Upper lobe of right lung (tissue), 1 donor: Measurements from ENCODE around the gene ARL8A. TPM values are rescaled to one million over a fixed set of nuclear protein-coding genes. Genes with fewer than 3 reads are reported as not detected.

Source experiments
- ATAC-seq: fragments of 200-7000 bp; cut with Tn5 transposase; one replicate; pipeline ENCODE4 v1.9.1; 2020; ENCODE audit warnings: mild to moderate bottlenecking, moderate library complexity
- DNase-seq: peaks from one replicate; pipeline ENCODE4 v3.0.0-alpha.2; 2020
- H3K27ac ChIP-seq: fragments of 200-600 bp; one replicate; pipeline ENCODE4 v1.8.0; 2022
- H3K27me3 ChIP-seq: fragments of 200-600 bp; one replicate; pipeline ENCODE4 v1.8.0; 2022; ENCODE audit warnings: mild to moderate bottlenecking
- H3K36me3 ChIP-seq: fragments of 200-600 bp; one replicate; pipeline ENCODE4 v1.8.0; 2022
- H3K4me1 ChIP-seq: fragments of 200-600 bp; one replicate; pipeline ENCODE4 v1.8.0; 2022
- H3K4me3 ChIP-seq: fragments of 200-600 bp; one replicate; pipeline ENCODE4 v1.8.0; 2022; ENCODE audit warnings: mild to moderate bottlenecking
- H3K9me3 ChIP-seq: fragments of 200-600 bp; one replicate; pipeline ENCODE4 v1.8.0; 2022
- intact Hi-C: fragments of 100-400 bp; cut with DNase I; formaldehyde crosslinking; loops from one replicate; pipeline ENCODE4 v1.11.0; 2022
- total RNA-seq: library from RNA; stranded (reverse); fragmentation: NEBNext Ultra II Directional; extraction: Animal tissue kit (Norgen Biotek cat#: 25700); gene quantifications from one replicate; pipeline ENCODE4 v1.2.1, GENCODE V29; 2021
- TF ChIP-seq, protein P1 (sequence below): fragments of 200-600 bp; IDR thresholded peaks from one replicate; pipeline ENCODE4 v1.8.0; 2022; ENCODE audit warnings: antibody characterized with exemption
- donor health status: DM: no; HTN: yes; CAD: no; lungs with severe emphysema.

Gene ARL8A
- total RNA-seq, 1 donor from 2014 or later, result 106 TPM

DNA sequence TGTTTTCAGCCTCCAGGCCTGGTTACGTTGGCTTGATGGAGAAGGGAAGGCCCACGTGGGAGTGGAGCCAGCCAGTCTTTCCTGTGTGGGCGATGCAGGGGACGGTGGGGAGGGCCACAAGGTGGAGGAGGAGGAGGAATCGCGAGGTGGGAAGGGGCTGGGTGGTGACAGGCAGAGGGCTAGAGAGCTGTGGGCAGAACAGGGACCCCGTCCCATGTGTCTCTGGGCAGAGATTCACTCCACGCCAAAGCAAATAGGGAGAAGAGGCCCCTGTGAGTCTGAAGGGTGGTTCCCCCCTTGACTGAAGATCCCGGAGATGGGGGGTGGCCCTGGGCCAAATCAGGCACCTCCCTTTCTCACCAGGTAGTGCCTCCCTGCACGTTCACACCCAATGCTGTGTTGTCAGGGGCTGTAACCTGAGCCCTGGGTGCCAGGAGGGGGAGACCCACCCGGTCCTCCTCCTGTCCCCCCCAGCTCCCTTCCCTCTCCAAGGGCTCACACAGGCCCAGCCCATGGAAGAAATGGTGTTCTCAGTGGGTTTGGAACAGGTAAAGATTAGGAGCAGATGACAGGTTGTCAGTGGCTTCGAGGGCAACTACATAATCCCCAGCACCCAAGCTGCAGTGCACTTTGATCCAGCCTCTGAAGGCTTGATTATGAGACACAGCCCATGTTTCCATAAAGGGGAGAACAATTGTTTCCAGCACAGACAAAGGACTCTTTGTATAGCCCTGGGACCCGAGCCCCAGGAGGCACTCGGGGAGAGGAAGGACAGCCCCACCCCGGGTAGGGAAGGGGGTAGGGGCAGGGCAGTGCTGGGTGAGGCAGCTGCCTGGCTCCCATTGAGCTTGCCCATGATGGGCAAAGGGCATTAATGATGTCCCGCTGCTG is 59.5 kb downstream of the ARL8A start:
- TF ChIP-seq, protein P1, sequence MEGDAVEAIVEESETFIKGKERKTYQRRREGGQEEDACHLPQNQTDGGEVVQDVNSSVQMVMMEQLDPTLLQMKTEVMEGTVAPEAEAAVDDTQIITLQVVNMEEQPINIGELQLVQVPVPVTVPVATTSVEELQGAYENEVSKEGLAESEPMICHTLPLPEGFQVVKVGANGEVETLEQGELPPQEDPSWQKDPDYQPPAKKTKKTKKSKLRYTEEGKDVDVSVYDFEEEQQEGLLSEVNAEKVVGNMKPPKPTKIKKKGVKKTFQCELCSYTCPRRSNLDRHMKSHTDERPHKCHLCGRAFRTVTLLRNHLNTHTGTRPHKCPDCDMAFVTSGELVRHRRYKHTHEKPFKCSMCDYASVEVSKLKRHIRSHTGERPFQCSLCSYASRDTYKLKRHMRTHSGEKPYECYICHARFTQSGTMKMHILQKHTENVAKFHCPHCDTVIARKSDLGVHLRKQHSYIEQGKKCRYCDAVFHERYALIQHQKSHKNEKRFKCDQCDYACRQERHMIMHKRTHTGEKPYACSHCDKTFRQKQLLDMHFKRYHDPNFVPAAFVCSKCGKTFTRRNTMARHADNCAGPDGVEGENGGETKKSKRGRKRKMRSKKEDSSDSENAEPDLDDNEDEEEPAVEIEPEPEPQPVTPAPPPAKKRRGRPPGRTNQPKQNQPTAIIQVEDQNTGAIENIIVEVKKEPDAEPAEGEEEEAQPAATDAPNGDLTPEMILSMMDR, result no peak
- Histone ChIP-seq H3K9me3 (no peaks in the 10 kb centered on the region), H3K27ac (no peak overlapping the region), H3K36me3 (no peaks in the 10 kb centered on the region), H3K27me3 (no peaks in the 10 kb centered on the region), H3K4me3 (no peak overlapping the region), H3K4me1 (no peaks in the 10 kb centered on the region)
- ATAC-seq, result peak; percentile 35
- DNase-seq, result no peak
- intact Hi-C loops, result no loop called here

Other genes with a start within 250 kb of the ARL8A start
- gene LMOD1, start 198.2 kb downstream of the ARL8A start, total RNA-seq, result 38.3 TPM
- gene TIMM17A, start 189.2 kb downstream of the ARL8A start, total RNA-seq, result 33.9 TPM
- 61.7 TPM for gene RNPEP, start 162.1 kb downstream of the ARL8A start, total RNA-seq
- gene ELF3, start 134.2 kb downstream of the ARL8A start, total RNA-seq, result 62.9 TPM
- 0.06 TPM for gene GPR37L1, start 21.8 kb downstream of the ARL8A start, total RNA-seq
- 7.3 TPM for gene PTPN7, start 15.9 kb upstream of the ARL8A start, total RNA-seq
- 1.8 TPM for gene LGR6, start 49.1 kb upstream of the ARL8A start, total RNA-seq
- gene UBE2T, start 197.2 kb upstream of the ARL8A start, total RNA-seq, result 2.5 TPM
- 49.1 TPM for gene PPP1R12B, start 204.0 kb upstream of the ARL8A start, total RNA-seq